Heart right ventricle (tissue), 16 donors: ENCODE measurements around the gene BRCA1. TPM values are rescaled to one million over a fixed set of nuclear protein-coding genes. Genes with fewer than 3 reads are reported as not detected.

Source experiments
- ATAC-seq, 8 donors: fragments of 200-7000 bp; cut with Tn5 transposase; one replicate each; pipeline ENCODE4 v1.9.1; 2020; ENCODE audit warnings: mild to moderate bottlenecking in 8 of 8, moderate library complexity in 8 of 8, moderate number of reproducible peaks in 1 of 8
- DNase-seq, 2 donors: peaks; one replicate each; pipeline ENCODE4 v3.0.0-alpha.2; 2020
- H3K27ac ChIP-seq, 10 donors: fragments of 200-600 bp; sonication (generic) in 2 of 10; one replicate each; pipeline versions ENCODE4 v1.5.0 to v1.8.0; 2020 to 2022; ENCODE audit warnings: mild to moderate bottlenecking in 3 of 10
- H3K27me3 ChIP-seq, 7 donors: fragments of 200-600 bp; one replicate each; pipeline ENCODE4 v1.8.0; 2021 to 2022; ENCODE audit warnings: mild to moderate bottlenecking in 2 of 7
- H3K36me3 ChIP-seq, 9 donors: fragments of 200-600 bp; sonication (generic) in 1 of 9; one replicate each; pipeline versions ENCODE4 v1.5.0 to v1.8.0; 2020 to 2022; ENCODE audit warnings: mild to moderate bottlenecking in 2 of 9
- H3K4me1 ChIP-seq, 9 donors: fragments of 200-600 bp; sonication (generic) in 1 of 9; one replicate each; pipeline versions ENCODE4 v1.5.0 to v1.8.0; 2020 to 2022; ENCODE audit warnings: mild to moderate bottlenecking in 4 of 9
- H3K4me3 ChIP-seq, 10 donors: fragments of 200-600 bp; sonication (generic) in 2 of 10; one replicate each; pipeline versions ENCODE4 v1.5.0 to v1.8.0; 2020 to 2022; ENCODE audit warnings: mild to moderate bottlenecking in 7 of 10, moderate library complexity in 2 of 10
- H3K9me3 ChIP-seq, 11 donors: fragments of 200-600 bp in 10 of 11; sonication (generic) in 2 of 11; one replicate each; pipeline versions ENCODE4 v1.5.0 to v1.8.0; 2013 to 2022; ENCODE audit warnings: mild to moderate bottlenecking in 2 of 11, control low read depth in 1 of 11, moderate library complexity in 1 of 11
- CTCF ChIP-seq, 9 donors: fragments of 200-600 bp; sonication (generic) in 2 of 9; IDR thresholded peaks; one replicate each; pipeline versions ENCODE4 v1.5.0 to v1.8.0; 2021 to 2022; ENCODE audit warnings: antibody characterized with exemption in 9 of 9, mild to moderate bottlenecking in 5 of 9, moderate library complexity in 1 of 9
- WGBS, 2 donors: extraction: QIAGEN DNeasy Blood & Tissue Kit; methylation state at CpG; one replicate each; pipeline ENCODE4 v1.1.7; 2013; ENCODE audit warnings: inconsistent platforms in 1 of 2; 5-methylcytosine and 5-hydroxymethylcytosine counted together
- intact Hi-C, 10 donors: fragments of 100-400 bp; cut with DNase I; formaldehyde crosslinking; loops; one replicate each; pipeline versions ENCODE4 v1.11.1 to v1.14.2; 2022
- polyA plus RNA-seq, 2 donors: library from polyadenylated mRNA; stranded (reverse); fragments of 200-250 nt; gene quantifications; one replicate each; pipeline ENCODE4 v1.2.3, GENCODE V29; 2013
- total RNA-seq, 10 donors: library from RNA; stranded (reverse); fragmentation: NEBNext Ultra II Directional in 3 of 10; extraction: Animal tissue kit (Norgen Biotek cat#: 25700) in 3 of 10; gene quantifications; one replicate each; pipeline versions ENCODE4 v1.2.1 to v1.2.4, GENCODE V29; 2021 to 2023
- donor health status: Arrhythmogenic right ventricular cardiomyopathy.
- donor health status: ischemic (EF 13 %, LVEDD 7.1; RV severe dilation, severe dysfunction).
- donor health status: healthy with polysubstance abuse.
- donor health status: DM: no; HTN: yes; CAD: no.
- donor health status: DM: no; HTN: no; CAD: no.
- donor health status: ischemic (EF 25% LVEDD 6.9; RV normal size, moderate dysfunction).
- donor health status: ischemic (EF 25% LVEDD 5.7; RV mildly dilated, moderate dysfunction).
- donor health status: healthy.
- donor health status: DM: yes; HTN: yes; CAD: no.
- donor health status: Ischemic cardiomyopathy.
- donor health status: ischemic (EF 35%, LVEDD 5.7; RV mildly dilated, moderate dysfunction).
- donor health status: nonischemic (EF 11% LVEDD 7.7; RV severe dilation, severe dysfunction).
- donor health status: DM: yes; HTN: yes; CAD: no.
- donor health status: PGD.
- donor health status: ischemic (EF 29% LVEDD 5.4; RV normal size, mild dysfunction).
- donor health status: nonischemic (EF 23%, LVEDD 6.1; RV moderate dilation, normal function).

Gene BRCA1
- total and polyA plus RNA-seq, 12 donors: 2.2 to 12.0 (median 7.9) TPM

GRCh38 chr17:43013296-43013695, 111.9 kb downstream of the BRCA1 start:
- H3K27ac ChIP-seq: peak overlapping the region in 6 of 10 donors; percentile 5 to 82 (median 60)
- 80 to 85% methylated on average over 8 of the region's 8 CpGs for WGBS, 2 donors
- no peak overlapping the region for H3K4me3 ChIP-seq
- H3K4me1 ChIP-seq: peaks cover 22 to 91% (median 72%) of the 10 kb centered on the region in 9 donors
- TF ChIP-seq CTCF (IDR thresholded peaks at IDR 0.05): no peak
- no peaks in the 10 kb centered on the region for H3K27me3 ChIP-seq
- ATAC-seq (peak in 1 of 8 donors; percentile 12), DNase-seq (no peak)
- intact Hi-C loops: no loop called here
- no peaks in the 10 kb centered on the region for H3K9me3 ChIP-seq
- H3K36me3 ChIP-seq: peaks cover 0 to 78% (median 4%) of the 10 kb centered on the region in 9 donors

- Histone ChIP-seq H3K36me3 (peaks cover 0 to 64% (median 4%) of the 10 kb centered on the region in 9 donors), H3K9me3 (no peaks in the 10 kb centered on the region), H3K4me1 (peaks cover 22 to 97% (median 80%) of the 10 kb centered on the region in 9 donors), H3K27me3 (no peaks in the 10 kb centered on the region), H3K4me3 (no peak overlapping the region), H3K27ac (peak overlapping the region in 7 of 10 donors; percentile 38 to 59 (median 47))
- TF ChIP-seq CTCF (IDR thresholded peaks at IDR 0.05): no peak
- intact Hi-C loops: no loop called here
- ATAC-seq (peak in 2 of 8 donors; percentile 21 to 45), DNase-seq (no peak)
- WGBS, 2 donors: 71% methylated on average over 15 of the region's 15 CpGs
Observed at GRCh38 chr17:43011728-43012472, 113.3 kb downstream of the BRCA1 start.

GRCh38 chr17:43010667-43011308, 114.4 kb downstream of the BRCA1 start:
- peak overlapping the region in 6 of 10 donors; percentile 7 to 59 (median 46) for H3K27ac ChIP-seq
- TF ChIP-seq CTCF (IDR thresholded peaks at IDR 0.05): no peak
- H3K4me1 ChIP-seq: peaks cover 13 to 93% (median 78%) of the 10 kb centered on the region in 9 donors
- ATAC-seq (no peak), DNase-seq (no peak)
- WGBS, 2 donors: 87 to 93% methylated on average over 5 of the region's 5 CpGs
- no peaks in the 10 kb centered on the region for H3K27me3 ChIP-seq
- peaks cover 0 to 54% (median 3%) of the 10 kb centered on the region in 9 donors for H3K36me3 ChIP-seq
- intact Hi-C loops: no loop called here
- no peaks in the 10 kb centered on the region for H3K9me3 ChIP-seq
- no peak overlapping the region for H3K4me3 ChIP-seq

- DNase-seq (peak; percentile 82 to 89), ATAC-seq (peak; percentile 72 to 95 (median 91))
- Histone ChIP-seq H3K27ac (peak within 1 kb of the TSS; percentile 68 to 96 (median 91)), H3K27me3 (no peaks in the 10 kb centered on the region), H3K9me3 (no peaks in the 10 kb centered on the region), H3K4me3 (peak within 1 kb of the TSS; percentile 43 to 83 (median 63)), H3K36me3 (peaks cover 0 to 46% (median 17%) of the 10 kb centered on the region in 9 donors), H3K4me1 (peaks cover 4 to 59% (median 45%) of the 10 kb centered on the region in 9 donors)
- peak in 8 of 9 donors; percentile 34 to 73 (median 56) for TF ChIP-seq CTCF (IDR thresholded peaks at IDR 0.05)
- 32 to 38% methylated on average over 18 of the region's 18 CpGs for WGBS, 2 donors
- intact Hi-C loops: no loop called here
Observed at GRCh38 chr17:43006639-43007551, 118.3 kb downstream of the BRCA1 start, which contains the start of gene IFI35. TSS of gene IFI35 (plus strand) at chr17:43006784. CDS start at chr17:43006948, 164 bp downstream.
